Pons (tissue), 1 donor: ENCODE data around the gene CDH3.
A peak's percentile ranks its signal among the peaks of the same experiment; 100 is the strongest.
"Not testable (repeated sequence)": the region's sequence is repeated elsewhere in the genome, so short reads cannot be mapped to it uniquely, and the experiment has no call there.

Experiments used
- DNase-seq: peaks from one replicate; pipeline ENCODE4 v3.0.0-alpha.2; 2016; ENCODE audit warnings: low spot score

CDH3 gene

GRCh38 chr16:68704232-68704867 is 59.2 kb downstream of the CDH3 start:
- peak; percentile 90 for DNase-seq

GRCh38 chr16:68707340-68708152 is 62.4 kb downstream of the CDH3 start:
- no peak for DNase-seq

- DNase-seq, result no peak
Measured at GRCh38 chr16:68710211-68710610, 65.1 kb downstream of the CDH3 start.

- DNase-seq, result peak; percentile 37
Measured at GRCh38 chr16:68711421-68712139, 66.5 kb downstream of the CDH3 start.

- no peak for DNase-seq
Measured at GRCh38 chr16:68713361-68713760, 68.3 kb downstream of the CDH3 start.

GRCh38 chr16:68715471-68715870 is 70.4 kb downstream of the CDH3 start:
- DNase-seq, result no peak

- not testable (repeated sequence) for DNase-seq
Measured at GRCh38 chr16:68716516-68716915, 71.4 kb downstream of the CDH3 start.

- DNase-seq, result no peak
Measured at GRCh38 chr16:68717684-68718083, 72.6 kb downstream of the CDH3 start.

GRCh38 chr16:68718590-68718989 is 73.5 kb downstream of the CDH3 start:
- DNase-seq, result no peak

- no peak for DNase-seq
Measured at GRCh38 chr16:68719993-68720489, 74.9 kb downstream of the CDH3 start.

- no peak for DNase-seq
Measured at GRCh38 chr16:68722119-68723024, 77.3 kb downstream of the CDH3 start.

GRCh38 chr16:68724797-68725196 is 79.7 kb downstream of the CDH3 start:
- DNase-seq, result no peak

GRCh38 chr16:68728523-68728922 is 83.4 kb downstream of the CDH3 start:
- DNase-seq, result no peak

- no peak for DNase-seq
Measured at GRCh38 chr16:68731637-68732036, 86.5 kb downstream of the CDH3 start.

GRCh38 chr16:68732042-68732680 is 87.1 kb downstream of the CDH3 start:
- DNase-seq, result no peak

- no peak for DNase-seq
Measured at GRCh38 chr16:68732741-68733399, 87.8 kb downstream of the CDH3 start.

GRCh38 chr16:68733570-68733969 is 88.5 kb downstream of the CDH3 start:
- DNase-seq, result no peak

GRCh38 chr16:68734782-68735181 is 89.7 kb downstream of the CDH3 start:
- no peak for DNase-seq

- DNase-seq, result no peak
Measured at GRCh38 chr16:68736561-68736960, 91.5 kb downstream of the CDH3 start.

GRCh38 chr16:68737046-68737729 is 92.1 kb downstream of the CDH3 start, which contains the start of gene CDH1:
CDH1 (plus strand) TSS chr16:68737292; CDS start chr16:68737416, 124 bp downstream.
- no peak for DNase-seq
